NCI-H748 (cell line): ENCODE results near the gene OR2T2.
"Not testable (repeated sequence)": the region's sequence is repeated elsewhere in the genome, so short reads cannot be mapped to it uniquely, and the experiment has no call there.

ENCODE experiments used
- DNase-seq: peaks from one replicate; lab custom pipeline; 2025; ENCODE audit not compliant: unreplicated experiment; lab: John Stamatoyannopoulos, UW

The OR2T2 gene

GRCh38 chr1:248445399-248445798 lies at the start of gene OR2T2:
OR2T2 (plus strand) TSS chr1:248445637; CDS start chr1:248452798, 7,161 bp downstream.
- DNase-seq, result not testable (repeated sequence)

GRCh38 chr1:248402748-248403147 lies 42.7 kb upstream of the OR2T2 start, which contains the start of gene OR2T1:
OR2T1 (plus strand) TSS chr1:248403048; CDS start chr1:248406148, 3,100 bp downstream.
- DNase-seq, result no peak

GRCh38 chr1:248404024-248404423 lies 41.4 kb upstream of the OR2T2 start:
- peak; percentile 7 for DNase-seq

GRCh38 chr1:248406721-248407692 lies 38.4 kb upstream of the OR2T2 start:
- no peak for DNase-seq

GRCh38 chr1:248416226-248416625 lies 29.2 kb upstream of the OR2T2 start:
- DNase-seq, result no peak

- DNase-seq, result no peak
Observed at GRCh38 chr1:248417854-248418253, 27.6 kb upstream of the OR2T2 start.

- no peak for DNase-seq
Observed at GRCh38 chr1:248421384-248421783, 24.1 kb upstream of the OR2T2 start.

- not testable (repeated sequence) for DNase-seq
Observed at GRCh38 chr1:248427526-248428191, 17.8 kb upstream of the OR2T2 start.

- DNase-seq, result not testable (repeated sequence)
Observed at GRCh38 chr1:248428192-248428533, 17.3 kb upstream of the OR2T2 start.

- DNase-seq, result not testable (repeated sequence)
Observed at GRCh38 chr1:248431683-248432082, 13.8 kb upstream of the OR2T2 start.

- not testable (repeated sequence) for DNase-seq
Observed at GRCh38 chr1:248432201-248432600, 13.2 kb upstream of the OR2T2 start.

- DNase-seq, result not testable (repeated sequence)
Observed at GRCh38 chr1:248433811-248434415, 11.5 kb upstream of the OR2T2 start.

- DNase-seq, result not testable (repeated sequence)
Observed at GRCh38 chr1:248434913-248435312, 10.5 kb upstream of the OR2T2 start.

- not testable (repeated sequence) for DNase-seq
Observed at GRCh38 chr1:248436303-248436702, 9.1 kb upstream of the OR2T2 start.

GRCh38 chr1:248438668-248439067 lies 6.8 kb upstream of the OR2T2 start:
- not testable (repeated sequence) for DNase-seq

GRCh38 chr1:248439283-248439682 lies 6.2 kb upstream of the OR2T2 start:
- not testable (repeated sequence) for DNase-seq

- not testable (repeated sequence) for DNase-seq
Observed at GRCh38 chr1:248442500-248443277, 2.7 kb upstream of the OR2T2 start.

- not testable (repeated sequence) for DNase-seq
Observed at GRCh38 chr1:248444603-248445002, 834 bp upstream of the OR2T2 start.

- not testable (repeated sequence) for DNase-seq
Observed at GRCh38 chr1:248448409-248449074, 3.1 kb downstream of the OR2T2 start.
